ENCODE measurements around the gene COPG2.
A peak's percentile ranks its signal among the peaks of the same experiment; 100 is the strongest.

COPG2 gene

DNA sequence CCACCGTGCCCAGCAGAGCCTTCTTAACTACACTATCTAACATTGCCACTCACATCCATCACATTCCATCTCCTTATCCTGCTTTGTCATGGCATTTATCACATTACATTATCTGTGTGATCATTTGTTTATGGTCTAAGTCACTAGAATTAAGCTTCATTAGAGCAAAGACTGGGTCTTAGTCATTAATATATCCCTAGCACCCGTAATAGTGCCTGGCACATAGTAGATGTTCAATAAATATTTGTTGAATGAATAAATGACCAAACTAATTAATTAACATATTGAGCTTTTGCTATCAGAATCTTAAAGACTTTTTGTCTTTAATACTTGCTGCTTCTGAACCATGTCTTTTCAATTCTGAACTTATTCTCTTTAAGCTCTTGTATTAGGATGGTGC lies 5.9 kb upstream of the COPG2 start:
- Histone ChIP-seq H3K4me3 (no peak overlapping the region), H3K27me3 (ENCODE audit: low read depth) (no peaks in the 10 kb centered on the region), H3K36me3 (replicated peaks) (no peaks in the 10 kb centered on the region), H3K9me3 (no peaks in the 10 kb centered on the region), H3K4me1 (peaks cover 1% of the 10 kb centered on the region)
- DNase-seq (ENCODE audit: low spot score in 2 of 2), result no peak
- in situ Hi-C loops (cut with MboI; ENCODE audit: low sequenced_read_pairs), result no loop called here

DNA sequence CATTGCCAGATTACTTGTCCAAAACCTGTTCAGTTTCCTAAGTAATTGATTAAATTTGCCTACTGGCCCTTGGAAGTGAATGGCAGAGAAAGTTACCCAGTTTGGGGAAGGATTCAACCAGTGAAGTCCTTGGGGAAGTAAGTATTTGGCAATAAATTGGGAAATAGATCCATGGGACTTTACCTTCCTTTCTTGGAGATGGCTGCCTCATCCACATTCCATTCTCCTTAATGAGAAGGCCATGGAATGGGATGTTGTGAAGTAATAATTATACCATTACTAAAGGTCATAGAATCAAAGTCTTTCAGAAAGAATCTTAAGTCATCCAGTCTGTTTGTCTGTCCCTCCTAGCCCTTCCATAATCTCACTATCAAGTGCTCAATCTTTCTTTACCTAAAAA lies 4.5 kb upstream of the COPG2 start:
- H3K27me3 ChIP-seq (ENCODE audit: low read depth), result no peaks in the 10 kb centered on the region
- peaks cover 5% of the 10 kb centered on the region for H3K4me1 ChIP-seq
- no peaks in the 10 kb centered on the region for H3K9me3 ChIP-seq
- DNase-seq (ENCODE audit: low spot score in 2 of 2), result no peak
- H3K4me3 ChIP-seq, result no peak overlapping the region
- no peaks in the 10 kb centered on the region for H3K36me3 ChIP-seq (replicated peaks)
- in situ Hi-C loops (cut with MboI; ENCODE audit: low sequenced_read_pairs), result no loop called here

DNA sequence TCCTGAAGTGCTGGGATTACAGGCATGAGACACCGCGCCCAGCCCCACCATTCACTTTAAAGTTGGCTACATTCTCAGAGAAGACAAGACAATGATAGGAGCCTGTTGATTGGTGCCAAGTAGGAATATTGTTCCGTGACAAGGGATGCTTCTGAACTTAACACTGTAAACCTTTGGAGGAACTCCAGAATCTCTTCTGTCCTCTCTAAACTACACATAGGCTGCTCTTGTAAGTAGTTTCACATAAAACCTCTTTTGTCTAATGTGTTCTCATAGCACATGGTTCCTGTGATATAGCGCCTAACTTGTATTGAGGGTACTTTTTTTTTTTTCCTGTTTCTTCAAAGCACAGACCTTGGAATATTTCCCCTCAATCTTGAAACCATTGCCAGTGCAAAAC lies 3.6 kb upstream of the COPG2 start:
- in situ Hi-C loops (cut with MboI; ENCODE audit: low sequenced_read_pairs), result no loop called here
- Histone ChIP-seq H3K4me1 (peaks cover 7% of the 10 kb centered on the region), H3K9me3 (no peaks in the 10 kb centered on the region), H3K36me3 (replicated peaks) (no peaks in the 10 kb centered on the region), H3K4me3 (no peak overlapping the region), H3K27me3 (ENCODE audit: low read depth) (no peaks in the 10 kb centered on the region)
- DNase-seq (ENCODE audit: low spot score in 2 of 2), result no peak

DNA sequence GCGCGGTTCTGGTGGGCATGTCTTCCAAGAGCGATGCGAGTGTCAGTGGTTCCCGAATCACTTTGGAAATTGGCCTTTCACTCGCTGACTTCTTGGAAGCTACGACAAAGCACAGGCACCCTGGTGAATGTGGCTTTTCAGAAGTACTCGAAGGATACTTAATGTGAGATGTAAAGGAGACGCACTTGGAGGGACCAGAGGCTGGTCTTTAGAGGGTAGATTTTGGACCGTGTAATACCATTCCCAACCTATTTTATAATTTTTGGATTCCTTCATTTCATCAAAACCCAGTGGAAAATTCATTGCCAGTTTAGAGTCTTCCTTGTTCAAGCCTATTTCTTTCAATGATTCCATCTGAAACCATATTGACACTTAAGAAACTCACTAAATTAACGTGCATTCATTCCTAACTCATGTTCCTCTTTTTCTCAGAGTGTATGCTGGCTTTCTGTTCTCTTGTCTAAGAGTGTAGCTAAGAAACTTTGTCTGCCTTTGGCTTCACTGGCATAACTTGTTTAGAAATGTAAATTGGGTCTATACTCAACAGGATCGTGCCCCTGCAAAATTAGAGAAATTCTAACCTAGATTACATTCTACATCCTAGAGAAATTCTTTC lies 645 bp upstream of the COPG2 start:
- Histone ChIP-seq H3K4me1 (peaks cover 7% of the 10 kb centered on the region), H3K4me3 (peak overlapping the region; percentile 62), H3K36me3 (replicated peaks) (no peaks in the 10 kb centered on the region; the same call in 1 of the 2 replicates), H3K9me3 (no peaks in the 10 kb centered on the region), H3K27me3 (ENCODE audit: low read depth) (no peaks in the 10 kb centered on the region)
- DNase-seq (ENCODE audit: low spot score in 2 of 2), result no peak
- in situ Hi-C loops (cut with MboI; ENCODE audit: low sequenced_read_pairs), result no loop called here

DNA sequence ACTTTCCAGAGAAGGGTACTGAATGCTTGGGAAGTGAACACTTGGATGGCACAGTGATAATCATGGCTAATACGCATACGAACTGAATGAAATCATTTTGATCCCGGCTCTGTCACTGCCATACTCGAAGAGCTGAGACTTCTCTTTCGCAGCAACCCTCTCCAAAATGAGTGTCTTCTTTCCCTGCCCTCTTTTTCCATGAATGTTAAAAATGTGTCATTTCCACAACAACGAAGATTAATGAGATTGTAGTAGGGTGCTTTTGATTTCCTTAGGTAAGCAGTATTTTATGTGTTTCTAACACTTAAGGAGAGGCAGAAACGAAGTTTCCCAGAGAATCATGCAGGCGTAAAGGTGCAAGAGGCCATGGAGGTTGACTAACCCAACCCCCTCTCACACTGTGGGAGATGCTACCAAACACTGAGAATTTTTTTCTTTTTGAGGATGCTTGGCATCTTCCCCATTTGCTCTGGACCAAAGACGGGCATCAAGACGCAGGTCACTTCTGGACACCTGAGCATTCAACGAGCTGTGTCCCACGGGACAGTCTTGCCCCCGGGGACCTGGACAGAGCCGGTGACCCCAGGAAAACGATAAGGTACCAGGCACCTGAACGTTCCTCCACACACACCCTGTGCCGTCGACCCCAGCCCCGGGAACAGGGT lies 823 bp downstream of the COPG2 start:
- in situ Hi-C loops (cut with MboI; ENCODE audit: low sequenced_read_pairs), result no loop called here
- peak overlapping the region; percentile 62 for H3K4me3 ChIP-seq
- no peaks in the 10 kb centered on the region for H3K27me3 ChIP-seq (ENCODE audit: low read depth)
- no peaks in the 10 kb centered on the region; the same call in 1 of the 2 replicates for H3K36me3 ChIP-seq (replicated peaks)
- H3K4me1 ChIP-seq, result peaks cover 7% of the 10 kb centered on the region
- no peaks in the 10 kb centered on the region for H3K9me3 ChIP-seq
- no peak for DNase-seq (ENCODE audit: low spot score in 2 of 2)

DNA sequence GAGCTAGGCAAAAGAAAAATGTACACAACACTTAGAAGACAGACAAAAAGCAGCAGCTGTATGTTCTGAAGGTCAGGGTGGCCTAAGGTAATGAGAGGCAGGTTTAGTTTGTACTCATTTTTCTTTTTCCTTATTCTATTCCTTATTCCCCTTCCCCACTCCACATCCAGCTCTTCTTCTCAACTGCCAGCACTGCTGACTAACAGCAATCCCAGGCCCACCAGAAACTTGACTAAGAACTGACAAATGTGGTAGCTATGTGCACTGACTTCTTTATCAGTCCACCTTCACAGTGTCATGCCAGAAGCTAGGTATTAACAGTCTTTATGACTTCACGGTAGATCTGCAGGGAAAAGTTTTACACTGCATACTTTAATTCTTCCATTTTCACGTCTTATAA lies 6.1 kb downstream of the COPG2 start:
- Histone ChIP-seq H3K27me3 (ENCODE audit: low read depth) (no peaks in the 10 kb centered on the region), H3K4me3 (no peak overlapping the region), H3K9me3 (no peaks in the 10 kb centered on the region), H3K4me1 (no peaks in the 10 kb centered on the region), H3K36me3 (replicated peaks) (peaks cover 10% of the 10 kb centered on the region)
- in situ Hi-C loops (cut with MboI; ENCODE audit: low sequenced_read_pairs), result no loop called here
- no peak for DNase-seq (ENCODE audit: low spot score in 2 of 2)

DNA sequence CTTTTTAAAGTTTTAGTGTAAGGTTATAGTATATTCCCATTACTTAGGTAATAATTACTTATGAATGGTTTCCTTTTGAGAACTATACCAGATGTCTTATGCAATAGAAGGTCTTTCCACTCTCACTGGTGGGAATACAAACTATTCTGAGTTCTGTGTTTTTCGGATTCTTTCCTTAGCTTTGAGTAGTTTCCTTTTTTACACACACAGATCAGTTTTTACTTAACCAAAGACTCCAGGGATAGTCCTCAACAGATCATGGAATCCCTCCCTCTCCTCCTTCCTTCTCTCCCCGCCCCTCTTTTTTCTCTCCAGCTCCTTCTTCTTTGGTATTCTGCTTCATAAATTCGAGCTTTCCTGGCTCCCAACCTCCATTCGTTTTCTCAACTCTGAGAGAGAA lies 13.3 kb downstream of the COPG2 start:
- DNase-seq (ENCODE audit: low spot score in 2 of 2), result no peak
- in situ Hi-C loops (cut with MboI; ENCODE audit: low sequenced_read_pairs), result no loop called here
- Histone ChIP-seq H3K4me1 (no peaks in the 10 kb centered on the region), H3K9me3 (no peaks in the 10 kb centered on the region), H3K4me3 (no peak overlapping the region), H3K36me3 (replicated peaks) (no peaks in the 10 kb centered on the region), H3K27me3 (ENCODE audit: low read depth) (no peaks in the 10 kb centered on the region)

DNA sequence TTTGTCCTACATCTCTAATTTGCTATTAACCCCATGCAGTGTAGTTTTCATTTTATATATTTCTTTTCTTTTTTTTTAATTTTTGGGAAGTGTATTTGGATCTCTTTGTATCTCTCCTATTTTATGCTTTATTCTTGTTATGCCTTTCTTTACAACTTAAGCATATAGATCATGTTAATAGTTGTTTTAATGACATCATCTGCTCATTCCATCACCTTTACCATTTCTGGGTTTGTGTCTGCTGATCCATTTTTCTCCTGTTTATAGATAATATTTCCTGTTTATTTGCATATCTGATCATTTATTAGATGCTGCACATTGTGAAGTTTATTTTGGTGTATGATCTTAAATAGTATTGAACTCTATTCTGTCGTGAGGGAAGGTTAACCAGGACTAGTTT lies 13.7 kb downstream of the COPG2 start:
- H3K4me1 ChIP-seq, result no peaks in the 10 kb centered on the region
- H3K9me3 ChIP-seq, result no peaks in the 10 kb centered on the region
- no peak for DNase-seq (ENCODE audit: low spot score in 2 of 2)
- H3K27me3 ChIP-seq (ENCODE audit: low read depth), result no peaks in the 10 kb centered on the region
- H3K36me3 ChIP-seq (replicated peaks), result no peaks in the 10 kb centered on the region
- no peak overlapping the region for H3K4me3 ChIP-seq
- in situ Hi-C loops (cut with MboI; ENCODE audit: low sequenced_read_pairs), result no loop called here

DNA sequence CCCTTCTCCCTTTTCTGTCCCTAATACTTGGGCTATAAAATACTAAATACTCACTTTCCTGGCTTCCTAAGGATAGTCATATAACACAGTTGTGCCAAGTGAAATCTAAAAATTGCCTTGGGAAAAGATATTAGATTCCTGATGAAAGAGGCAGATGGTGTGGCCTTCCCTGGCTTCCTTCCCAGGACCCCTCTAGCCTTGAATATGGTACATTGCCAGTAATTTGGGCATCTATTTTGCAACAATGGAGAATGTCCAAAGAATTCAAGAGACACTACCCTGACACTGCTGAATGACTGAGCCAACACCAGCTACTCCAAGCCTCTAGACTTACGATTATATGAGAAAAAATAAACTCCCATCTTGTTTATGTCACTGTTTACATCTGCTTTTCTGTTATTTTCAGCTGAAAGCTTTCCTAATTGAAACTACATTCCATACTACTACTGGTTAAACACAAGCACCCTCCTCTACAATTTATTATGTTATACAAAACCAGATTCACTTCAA lies 17.9 kb downstream of the COPG2 start:
- H3K9me3 ChIP-seq, result no peaks in the 10 kb centered on the region
- in situ Hi-C loops (cut with MboI; ENCODE audit: low sequenced_read_pairs), result no loop called here
- no peaks in the 10 kb centered on the region for H3K36me3 ChIP-seq (replicated peaks)
- DNase-seq (ENCODE audit: low spot score in 2 of 2), result no peak
- no peaks in the 10 kb centered on the region for H3K27me3 ChIP-seq (ENCODE audit: low read depth)
- H3K4me1 ChIP-seq, result no peaks in the 10 kb centered on the region
- H3K4me3 ChIP-seq, result no peak overlapping the region

DNA sequence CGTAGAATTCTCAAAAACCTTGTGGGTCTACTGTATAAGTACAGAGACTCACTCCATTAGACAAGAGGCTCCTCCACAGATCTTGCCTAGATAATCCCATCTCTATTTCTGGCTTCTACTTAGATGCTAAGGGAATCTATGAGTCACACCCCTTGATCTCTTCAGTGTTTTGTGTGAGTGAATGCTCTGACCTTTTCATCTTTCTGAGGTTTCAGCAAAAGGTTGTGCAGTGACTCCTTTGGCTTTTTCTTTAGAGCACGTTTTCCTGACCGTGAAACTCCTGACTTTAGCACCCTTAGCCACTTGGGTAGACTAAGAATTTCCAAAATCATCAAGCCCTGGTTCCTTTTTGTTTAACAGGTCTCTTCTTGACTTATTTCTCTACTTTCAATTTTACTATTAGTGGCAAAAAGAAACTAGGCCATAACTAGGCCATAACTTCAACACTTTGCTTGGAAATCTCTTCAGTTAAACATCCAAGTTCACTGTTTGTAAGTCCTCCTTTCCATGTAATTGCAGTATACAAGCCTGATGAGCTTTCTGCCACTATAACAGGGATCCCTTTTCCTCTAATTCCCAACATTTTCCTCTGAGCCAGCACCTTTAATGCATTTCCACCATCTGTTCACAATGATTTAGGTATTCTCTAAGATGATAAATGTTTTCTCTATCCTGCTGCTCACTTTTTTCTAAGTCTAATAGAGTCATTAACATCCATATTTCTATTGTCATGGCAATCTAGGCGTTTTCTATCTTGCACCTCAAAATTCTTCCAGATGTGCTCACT lies 19.4 kb downstream of the COPG2 start:
- no peak for DNase-seq (ENCODE audit: low spot score in 2 of 2)
- Histone ChIP-seq H3K27me3 (ENCODE audit: low read depth) (no peaks in the 10 kb centered on the region), H3K4me3 (no peak overlapping the region), H3K36me3 (replicated peaks) (no peaks in the 10 kb centered on the region), H3K9me3 (no peaks in the 10 kb centered on the region), H3K4me1 (no peaks in the 10 kb centered on the region)
- in situ Hi-C loops (cut with MboI; ENCODE audit: low sequenced_read_pairs), result no loop called here

DNA sequence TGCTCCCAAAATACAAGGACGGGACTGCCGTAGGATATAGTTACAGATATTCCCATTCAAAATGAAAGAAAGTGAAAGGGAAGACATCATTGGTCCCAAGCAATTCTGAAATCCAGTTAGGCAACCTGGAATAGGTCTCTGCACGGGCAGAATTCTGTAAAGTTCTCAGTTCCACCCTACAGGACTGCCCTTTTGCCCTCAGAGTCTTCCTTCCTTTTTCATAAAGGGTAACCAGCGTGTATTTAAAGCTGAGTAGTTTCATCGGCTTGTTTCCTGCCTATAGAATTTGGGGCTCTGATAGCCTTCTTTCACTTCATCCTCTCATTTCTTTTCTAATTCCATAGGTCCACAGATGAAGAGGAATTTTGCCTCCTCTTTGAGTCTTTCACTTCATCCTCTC lies 20.0 kb downstream of the COPG2 start:
- in situ Hi-C loops (cut with MboI; ENCODE audit: low sequenced_read_pairs), result no loop called here
- Histone ChIP-seq H3K4me3 (no peak overlapping the region), H3K27me3 (ENCODE audit: low read depth) (no peaks in the 10 kb centered on the region), H3K36me3 (replicated peaks) (no peaks in the 10 kb centered on the region), H3K4me1 (no peaks in the 10 kb centered on the region), H3K9me3 (no peaks in the 10 kb centered on the region)
- no peak for DNase-seq (ENCODE audit: low spot score in 2 of 2)

DNA sequence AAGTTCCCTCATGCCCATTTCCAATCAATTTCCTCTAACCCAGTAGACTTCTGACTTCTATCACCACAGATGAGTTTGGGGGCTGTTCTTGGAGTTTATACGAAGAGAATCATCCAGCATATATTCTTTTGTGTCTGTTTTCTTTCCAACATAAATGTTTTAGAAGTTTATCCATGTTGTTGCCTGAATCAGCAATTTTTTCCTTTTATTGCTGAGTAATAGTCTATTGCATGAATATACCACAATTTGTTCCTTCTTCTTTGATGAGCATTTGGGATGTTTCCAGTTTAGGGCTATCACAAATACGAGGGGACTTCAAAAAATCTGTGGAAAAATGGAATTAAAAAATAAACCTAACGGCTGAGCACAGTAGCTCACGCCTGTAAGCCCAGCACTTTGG lies 26.2 kb downstream of the COPG2 start:
- no peaks in the 10 kb centered on the region for H3K36me3 ChIP-seq (replicated peaks)
- in situ Hi-C loops (cut with MboI; ENCODE audit: low sequenced_read_pairs), result no loop called here
- no peak for DNase-seq (ENCODE audit: low spot score in 2 of 2)
- no peaks in the 10 kb centered on the region for H3K27me3 ChIP-seq (ENCODE audit: low read depth)
- no peaks in the 10 kb centered on the region for H3K4me1 ChIP-seq
- H3K9me3 ChIP-seq, result no peaks in the 10 kb centered on the region
- no peak overlapping the region for H3K4me3 ChIP-seq

DNA sequence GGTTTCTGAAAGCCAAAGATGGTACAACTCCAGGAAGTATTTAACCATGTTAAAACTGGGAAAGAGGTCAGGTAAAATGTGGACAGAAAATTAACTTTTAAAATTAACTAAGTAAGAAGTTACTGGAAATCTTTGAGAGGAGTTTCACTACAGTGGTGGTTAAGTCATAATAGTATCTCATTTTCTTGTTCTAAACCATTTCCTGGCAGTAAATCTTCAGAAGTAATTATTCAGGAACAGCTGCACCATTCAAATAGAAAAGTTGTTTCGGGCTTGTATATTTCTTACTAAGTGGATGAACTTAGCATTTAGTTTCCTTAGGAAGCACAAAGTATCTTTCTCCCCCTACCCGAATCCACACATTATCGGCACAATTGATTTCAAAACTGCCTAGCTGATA lies 27.1 kb downstream of the COPG2 start:
- Histone ChIP-seq H3K4me1 (no peaks in the 10 kb centered on the region), H3K9me3 (no peaks in the 10 kb centered on the region), H3K4me3 (no peak overlapping the region), H3K27me3 (ENCODE audit: low read depth) (no peaks in the 10 kb centered on the region), H3K36me3 (replicated peaks) (no peaks in the 10 kb centered on the region)
- in situ Hi-C loops (cut with MboI; ENCODE audit: low sequenced_read_pairs), result no loop called here
- DNase-seq (ENCODE audit: low spot score in 2 of 2), result no peak

DNA sequence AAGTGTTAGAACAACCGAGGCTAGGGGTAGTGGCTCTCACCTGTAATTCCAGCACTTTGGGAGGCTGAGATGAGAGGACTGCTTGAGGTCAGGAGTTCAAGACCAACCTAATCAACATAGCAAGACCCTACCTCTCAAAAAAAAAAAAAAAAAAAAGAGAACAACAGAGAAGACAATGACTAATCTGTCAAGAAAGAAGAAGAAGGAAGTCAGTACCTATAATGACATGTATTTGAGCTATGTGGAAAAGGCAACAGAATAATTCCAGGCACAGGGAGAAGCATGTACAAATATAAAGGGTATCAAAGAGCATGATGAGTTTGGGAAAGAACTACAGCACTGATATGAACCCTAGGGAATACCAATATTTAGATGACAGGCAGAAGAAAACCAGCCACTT lies 27.5 kb downstream of the COPG2 start:
- no peak for DNase-seq (ENCODE audit: low spot score in 2 of 2)
- in situ Hi-C loops (cut with MboI; ENCODE audit: low sequenced_read_pairs), result no loop called here

More for the DNA sequence above, 27.5 kb downstream of the COPG2 start:
- no peaks in the 10 kb centered on the region for H3K9me3 ChIP-seq
- no peaks in the 10 kb centered on the region for H3K27me3 ChIP-seq (ENCODE audit: low read depth)
- no peaks in the 10 kb centered on the region for H3K4me1 ChIP-seq
- H3K4me3 ChIP-seq, result no peak overlapping the region
- no peaks in the 10 kb centered on the region for H3K36me3 ChIP-seq (replicated peaks)

Data from HAP-1 (cell line).